NCI-H1048 (cell line): ENCODE results near the gene GRID2.
"Not testable (repeated sequence)": the region's sequence is repeated elsewhere in the genome, so short reads cannot be mapped to it uniquely, and the experiment has no call there.

Experiments used
- DNase-seq: peaks from one replicate; lab custom pipeline; 2025; lab: John Stamatoyannopoulos, UW

The GRID2 gene

GRCh38 chr4:92444143-92444843, 140.5 kb downstream of the GRID2 start:
- DNase-seq: not testable (repeated sequence)

DNA sequence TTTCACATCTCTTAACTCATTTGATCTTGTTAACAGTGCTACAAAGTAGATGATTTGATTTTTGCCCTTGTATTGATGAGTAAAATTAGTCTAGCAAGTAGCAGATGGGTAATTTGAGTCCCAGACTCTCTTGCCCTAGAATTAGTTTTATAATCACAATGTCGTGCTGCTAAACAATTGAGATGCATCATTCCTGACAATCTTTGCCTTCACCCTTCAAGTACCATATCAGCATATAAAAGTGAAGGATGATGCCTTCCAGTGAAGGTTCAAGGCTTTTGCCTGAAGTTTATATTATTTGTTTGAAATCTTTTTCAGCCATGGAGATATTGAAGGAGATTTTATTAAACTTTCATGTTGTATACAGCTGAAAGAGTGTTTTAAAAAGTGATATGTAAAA, 141.4 kb downstream of the GRID2 start:
- DNase-seq: no peak

DNA sequence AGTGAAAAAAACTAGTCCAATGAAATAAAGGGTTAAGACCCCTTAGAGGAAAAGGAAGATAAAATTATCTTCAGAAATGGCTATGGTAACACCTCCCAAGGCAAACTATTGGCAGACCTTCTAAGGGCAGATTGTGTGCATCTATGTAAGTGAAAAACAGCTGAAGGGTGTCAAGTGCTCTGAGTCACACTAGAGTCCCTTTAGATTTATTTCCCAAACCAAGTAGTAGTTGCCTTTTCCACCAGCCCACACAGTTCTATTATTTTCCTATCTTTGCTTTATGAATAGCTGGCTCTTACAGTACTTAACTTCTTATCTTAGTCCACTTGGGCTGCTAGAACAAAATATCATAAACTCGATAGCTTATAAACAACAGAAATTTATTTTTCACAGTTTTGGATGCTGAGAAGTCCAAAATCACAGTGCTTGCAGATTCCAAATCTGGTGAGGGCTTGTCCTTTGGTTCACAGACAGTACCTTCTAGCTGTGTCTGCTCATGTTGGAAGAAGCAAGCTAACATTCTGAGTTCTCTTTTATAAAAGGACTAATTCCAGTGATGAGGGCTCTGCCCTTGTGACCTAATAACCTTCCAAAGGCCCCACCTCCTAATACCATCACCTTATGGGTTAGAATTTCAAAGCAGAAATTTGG, 143.6 kb downstream of the GRID2 start:
- no peak for DNase-seq

DNA sequence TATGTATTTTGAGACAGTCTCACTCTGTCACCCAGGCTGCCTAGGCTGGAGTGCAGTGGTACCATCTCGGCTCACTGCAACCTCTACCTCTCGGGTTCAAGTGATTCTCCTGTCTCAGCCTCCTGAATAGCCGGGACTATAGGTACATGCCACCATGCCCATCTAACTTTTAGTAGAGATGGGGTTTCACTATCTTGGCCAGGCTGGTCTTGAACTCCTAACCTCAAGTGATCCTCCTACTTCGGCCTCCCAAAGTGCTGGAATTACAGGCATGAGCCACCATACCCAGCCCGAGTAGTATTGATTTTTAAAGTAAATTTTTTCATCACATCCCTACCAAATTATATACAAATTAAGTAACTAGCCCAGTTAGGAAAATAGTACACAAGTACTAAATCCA, 144.4 kb downstream of the GRID2 start:
- not testable (repeated sequence) for DNase-seq

GRCh38 chr4:92450694-92451093, 146.9 kb downstream of the GRID2 start:
- DNase-seq: no peak

DNA sequence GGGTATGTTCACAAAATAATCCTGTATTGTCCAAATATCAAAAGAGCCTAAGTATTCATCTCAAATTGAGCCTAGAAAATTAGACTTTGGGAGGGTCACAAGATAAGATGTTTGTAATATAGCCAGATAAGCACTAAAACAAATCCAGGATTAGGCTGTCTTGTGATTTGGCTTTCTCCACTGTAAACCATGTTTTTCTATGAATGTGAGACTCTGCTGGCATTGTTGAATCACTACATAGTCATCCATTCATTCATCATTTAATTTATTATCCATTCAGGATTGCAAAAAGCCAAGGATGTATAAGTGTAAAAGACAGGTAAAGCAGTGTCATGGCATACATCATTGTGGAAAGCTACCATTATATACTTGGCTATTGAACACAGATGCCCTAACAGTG, 148.0 kb downstream of the GRID2 start:
- no peak for DNase-seq

DNA sequence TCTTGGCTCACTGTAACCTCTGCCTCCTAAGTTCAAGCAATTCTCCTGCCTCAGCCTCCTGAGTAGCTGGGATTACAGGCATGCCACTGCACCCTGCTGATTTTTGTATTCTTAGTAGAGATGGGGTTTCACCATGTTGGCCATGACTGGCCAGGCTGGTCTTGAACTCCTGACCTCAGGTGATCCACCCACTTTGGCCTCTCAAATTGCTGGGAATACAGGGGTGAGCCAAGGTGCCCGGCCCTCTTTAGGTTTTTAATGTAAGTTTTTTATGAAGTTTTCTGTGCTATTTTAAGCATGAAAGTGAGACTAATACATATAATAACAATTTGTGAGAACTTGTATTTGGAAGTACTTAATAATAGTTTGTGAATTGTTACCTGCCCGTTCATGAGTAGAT, 148.6 kb downstream of the GRID2 start:
- not testable (repeated sequence) for DNase-seq

DNA sequence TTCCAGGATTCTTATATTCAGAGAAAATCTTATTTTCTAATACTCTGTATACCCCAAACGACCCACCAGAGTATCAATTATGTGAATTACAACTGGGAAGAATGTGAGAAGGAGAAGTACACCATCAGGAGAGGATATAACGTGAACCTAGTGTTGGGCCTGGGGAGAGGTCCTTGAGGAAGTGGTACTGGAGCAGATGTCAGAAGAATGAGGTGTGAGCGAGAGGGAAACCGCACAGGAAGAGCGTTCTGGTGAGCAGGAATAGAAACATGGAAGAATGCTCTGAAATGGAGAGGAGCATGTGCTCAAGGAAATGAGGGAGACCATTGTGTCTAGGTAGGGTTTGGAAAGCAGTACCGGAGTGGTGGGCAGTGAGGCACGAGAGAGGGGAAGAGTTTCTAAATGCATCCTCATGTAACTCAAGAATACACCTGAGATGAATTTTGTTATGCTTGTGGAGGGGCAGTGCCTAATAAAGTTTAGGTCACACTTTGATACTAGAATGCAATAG, 151.6 kb downstream of the GRID2 start:
- DNase-seq: no peak

DNA sequence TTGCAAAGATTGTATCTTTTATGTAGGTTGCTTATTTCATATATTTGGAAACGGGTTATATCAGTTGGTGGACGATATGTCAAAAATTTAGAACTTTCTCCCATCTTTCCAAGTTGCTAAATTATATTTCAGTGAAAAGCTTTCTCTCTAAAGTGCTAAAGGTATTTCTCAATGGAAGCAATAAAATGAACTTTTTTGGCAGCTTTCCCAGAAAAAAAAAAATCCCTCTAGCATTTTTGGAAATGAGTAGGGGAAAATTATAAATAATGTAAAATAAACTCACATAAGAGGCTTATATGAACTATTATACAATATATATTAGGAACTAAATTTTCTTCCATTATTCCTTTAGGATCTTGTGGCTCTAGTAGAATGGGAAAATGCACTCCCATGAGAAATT, 152.2 kb downstream of the GRID2 start:
- DNase-seq: no peak

DNA sequence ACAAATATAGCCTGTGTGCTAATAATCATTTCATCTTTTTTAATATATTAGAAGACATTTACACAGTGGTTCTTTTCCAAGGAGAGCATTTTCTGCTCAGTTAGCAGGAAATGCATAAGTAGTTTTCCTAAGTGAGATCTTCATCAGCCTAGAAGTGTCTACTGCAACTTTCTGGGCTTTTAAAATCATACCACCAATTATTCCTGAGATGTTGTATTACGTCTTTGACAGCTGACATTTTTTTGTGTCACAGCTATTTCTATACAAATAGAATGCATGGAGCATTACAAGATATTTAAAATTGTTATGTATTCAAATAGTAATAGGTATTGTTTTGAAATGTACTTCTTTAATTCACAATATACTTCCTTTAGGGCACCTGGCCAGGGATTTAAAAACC, 158.0 kb downstream of the GRID2 start:
- DNase-seq: no peak

GRCh38 chr4:92477298-92477697, 173.5 kb downstream of the GRID2 start:
- DNase-seq: no peak

- no peak for DNase-seq
These were observed 179.6 kb downstream of the GRID2 start for GRCh38 chr4:92483341-92483740.

DNA sequence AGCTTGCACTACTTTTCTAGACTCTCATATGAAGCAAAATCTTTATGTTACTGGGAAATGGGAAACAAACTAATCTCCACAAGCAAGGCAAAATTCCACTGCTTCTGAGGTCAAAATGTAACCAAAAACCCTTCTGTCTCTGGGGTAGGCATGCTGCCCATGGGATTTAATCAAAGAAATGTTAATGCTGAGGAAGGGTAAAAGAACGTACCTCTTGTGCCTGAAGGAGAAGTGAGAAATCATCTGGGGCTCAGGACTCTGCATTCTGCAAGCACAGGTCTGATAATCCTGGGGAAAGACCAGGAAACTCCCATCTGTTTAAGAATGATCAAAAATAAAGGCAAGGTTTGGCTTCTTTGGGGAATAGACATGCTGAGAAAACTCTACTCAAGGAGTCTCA, 184.7 kb downstream of the GRID2 start:
- no peak for DNase-seq

DNA sequence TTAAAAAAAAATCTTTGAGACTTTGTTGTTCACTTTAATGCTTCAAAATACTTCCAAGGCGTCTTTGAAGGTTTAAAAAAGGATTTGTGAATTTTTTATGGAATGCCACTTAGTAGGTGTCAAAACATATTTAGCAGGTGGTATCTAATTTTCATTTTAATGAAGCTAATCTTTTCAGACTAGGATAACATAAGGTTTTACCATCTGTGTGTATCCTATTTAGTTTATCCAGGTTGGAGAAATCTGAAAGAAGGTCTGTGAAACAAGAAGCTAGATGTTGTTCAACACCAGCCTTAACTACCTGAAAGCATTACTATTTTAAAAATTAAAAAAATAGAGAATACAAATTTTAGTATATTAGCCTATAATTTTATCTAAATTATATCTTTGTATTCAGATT, 193.4 kb downstream of the GRID2 start:
- no peak for DNase-seq

- no peak for DNase-seq
These were observed 197.7 kb downstream of the GRID2 start for GRCh38 chr4:92501456-92501855.

GRCh38 chr4:92506933-92507332, 203.2 kb downstream of the GRID2 start:
- no peak for DNase-seq

DNA sequence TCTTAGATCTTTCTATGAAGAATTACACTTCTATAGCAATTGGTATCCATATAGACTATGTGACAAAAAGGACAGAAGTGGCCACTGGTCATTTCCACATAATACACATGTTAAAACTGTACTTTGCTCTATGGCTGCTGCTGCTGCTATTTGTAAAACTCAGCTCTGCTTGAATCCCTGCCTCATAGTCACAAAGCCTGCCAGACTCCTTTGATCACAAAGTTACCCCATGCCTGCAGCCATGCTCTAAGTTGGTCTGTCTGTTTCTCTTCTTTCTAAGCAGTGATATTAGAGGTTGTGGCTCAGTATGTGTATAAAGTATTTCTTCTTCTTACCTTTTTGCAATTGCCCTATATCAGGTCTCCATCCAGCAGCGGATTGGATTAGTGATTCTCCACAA, 210.9 kb downstream of the GRID2 start:
- no peak for DNase-seq

GRCh38 chr4:92516450-92516849, 212.7 kb downstream of the GRID2 start:
- DNase-seq: no peak

GRCh38 chr4:92519727-92520126, 216.0 kb downstream of the GRID2 start:
- DNase-seq: no peak

DNA sequence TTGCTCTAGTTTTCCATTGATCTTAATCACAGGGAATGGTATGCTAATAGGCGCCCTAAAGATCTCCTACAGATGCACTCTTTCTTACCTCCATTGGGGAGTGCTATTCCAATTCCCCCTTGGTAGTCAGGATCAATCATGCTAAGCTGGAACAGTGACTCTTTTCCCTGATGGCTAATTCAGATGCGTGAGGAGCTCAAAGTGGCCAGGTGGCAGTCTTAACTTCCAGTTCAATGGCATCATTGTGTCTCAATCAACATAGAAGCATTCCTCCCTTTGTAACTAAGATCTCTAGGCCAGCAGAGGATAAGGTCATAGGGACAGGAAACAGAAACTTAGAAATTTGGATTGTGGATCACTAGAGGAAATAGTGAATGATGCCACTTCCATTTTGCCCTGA, 216.8 kb downstream of the GRID2 start:
- DNase-seq: no peak

- no peak for DNase-seq
These were observed 218.2 kb downstream of the GRID2 start for GRCh38 chr4:92521941-92522340.

GRCh38 chr4:92522356-92522755, 218.6 kb downstream of the GRID2 start:
- DNase-seq: no peak

GRCh38 chr4:92524131-92524530, 220.4 kb downstream of the GRID2 start:
- DNase-seq: no peak

- DNase-seq: no peak
These were observed 224.8 kb downstream of the GRID2 start for GRCh38 chr4:92528541-92528940.
